Trophoblast cell (in vitro differentiated cells and primary cell): ENCODE results near the gene HTT.

Source experiments
- DNase-seq, 2 donors: peaks; one replicate each; pipeline ENCODE4 v3.0.0-alpha.2; 2016
- H2AFZ ChIP-seq: 2 replicates; pipeline ENCODE4 v1.6.1; 2013; ENCODE audit warnings: low read length, moderate library complexity, mild to moderate bottlenecking; ENCODE audit not compliant: insufficient read depth, poor library complexity
- H2AK5ac ChIP-seq: 2 replicates; pipeline ENCODE4 v1.6.1; 2013; ENCODE audit warnings: mild to moderate bottlenecking, low read length
- H2BK120ac ChIP-seq: 2 replicates; pipeline ENCODE4 v1.6.1; 2013; ENCODE audit warnings: low read length, mild to moderate bottlenecking, moderate library complexity; ENCODE audit not compliant: insufficient read depth, poor library complexity
- H2BK12ac ChIP-seq: 2 replicates; pipeline ENCODE4 v1.6.1; 2013; ENCODE audit warnings: mild to moderate bottlenecking, low read length, moderate library complexity
- H2BK5ac ChIP-seq: 2 replicates; pipeline ENCODE4 v1.6.1; 2013; ENCODE audit warnings: low read length, low read depth, moderate library complexity, mild to moderate bottlenecking; ENCODE audit not compliant: poor library complexity
- H3K14ac ChIP-seq: 2 replicates; pipeline ENCODE4 v1.6.1; 2013; ENCODE audit warnings: mild to moderate bottlenecking, low read length
- H3K18ac ChIP-seq: 2 replicates; pipeline ENCODE4 v1.6.1; 2013; ENCODE audit warnings: mild to moderate bottlenecking, low read length
- H3K23ac ChIP-seq: 2 replicates; pipeline ENCODE4 v1.6.1; 2013; ENCODE audit warnings: low read length
- H3K27ac ChIP-seq: 2 replicates; pipeline ENCODE4 v1.5.1; 2013; ENCODE audit warnings: low read depth, mild to moderate bottlenecking, inconsistent platforms, low read length, moderate library complexity
- H3K27me3 ChIP-seq: 2 replicates; pipeline ENCODE4 v1.6.1; 2013; ENCODE audit warnings: inconsistent platforms, mild to moderate bottlenecking, low read length, moderate library complexity; ENCODE audit not compliant: insufficient read depth
- H3K36me3 ChIP-seq, 2 experiments: 1 replicate in 1 of 2; 2 replicates in 1 of 2; pipeline ENCODE4 v1.6.1; 2013; ENCODE audit warnings: low read length in 2 of 2, mild to moderate bottlenecking in 2 of 2, moderate library complexity in 1 of 2; ENCODE audit not compliant: insufficient read depth in 2 of 2, control insufficient read depth in 1 of 2
- H3K4ac ChIP-seq: 2 replicates; pipeline ENCODE4 v1.6.1; 2013; ENCODE audit warnings: low read depth, mild to moderate bottlenecking, low read length, moderate library complexity
- H3K4me1 ChIP-seq, 2 experiments: 1 replicate in 1 of 2; 2 replicates in 1 of 2; pipeline ENCODE4 v1.6.1; 2013; ENCODE audit warnings: low read length in 2 of 2, mild to moderate bottlenecking in 2 of 2, moderate library complexity in 1 of 2; ENCODE audit not compliant: insufficient read depth in 2 of 2, control insufficient read depth in 1 of 2
- H3K4me2 ChIP-seq: 2 replicates; pipeline ENCODE4 v1.6.1; 2013; ENCODE audit warnings: inconsistent platforms, mild to moderate bottlenecking, low read length, moderate library complexity
- H3K4me3 ChIP-seq: 2 replicates; pipeline ENCODE4 v1.5.1; 2013; ENCODE audit warnings: mild to moderate bottlenecking, low read depth, low read length, inconsistent platforms
- H3K79me1 ChIP-seq: one replicate; pipeline ENCODE4 v1.6.1; 2013; ENCODE audit warnings: low read length
- H3K79me2 ChIP-seq: 2 replicates; pipeline ENCODE4 v1.6.1; 2013; ENCODE audit warnings: low read length, mild to moderate bottlenecking; ENCODE audit not compliant: control insufficient read depth, insufficient read depth, poor library complexity
- H3K9ac ChIP-seq: 2 replicates; pipeline ENCODE4 v1.6.1; 2013; ENCODE audit warnings: mild to moderate bottlenecking, low read length
- H3K9me3 ChIP-seq: 2 replicates; pipeline ENCODE4 v1.6.1; 2013; ENCODE audit warnings: low read depth, mild to moderate bottlenecking, control low read depth, inconsistent platforms, low read length; ENCODE audit not compliant: insufficient read depth
- H4K12ac ChIP-seq: 2 replicates; pipeline ENCODE4 v1.6.1; 2013; ENCODE audit warnings: low read depth, mild to moderate bottlenecking, low read length, moderate library complexity
- H4K8ac ChIP-seq: 2 replicates; pipeline ENCODE4 v1.6.1; 2013; ENCODE audit warnings: low read depth, mild to moderate bottlenecking, low read length, moderate library complexity
- H4K91ac ChIP-seq: one replicate; pipeline ENCODE4 v1.6.1; 2013; ENCODE audit warnings: low read depth, mild to moderate bottlenecking, low read length, moderate library complexity
- WGBS: extraction: QIAGEN DNeasy Blood & Tissue Kit; methylation state at CpG from one replicate; pipeline ENCODE4 v1.1.7; 2013; ENCODE audit warnings: missing lambda C conversion rate; ENCODE audit not compliant: insufficient read length, insufficient coverage; ENCODE audit errors: extremely low coverage; 5-methylcytosine and 5-hydroxymethylcytosine counted together

The HTT gene

GRCh38 chr4:3240936-3241522 is 166.5 kb downstream of the HTT start:
- no peak overlapping the region for H3K14ac ChIP-seq
- no peak overlapping the region for H4K8ac ChIP-seq
- DNase-seq: no peak
- no peaks in the 10 kb centered on the region for H3K4me1 ChIP-seq
- no peak overlapping the region for H2AFZ ChIP-seq
- no peak overlapping the region for H3K23ac ChIP-seq
- no peak overlapping the region for H2BK120ac ChIP-seq
- no peak overlapping the region for H3K18ac ChIP-seq
- no peak overlapping the region for H2BK5ac ChIP-seq
- no peak overlapping the region for H2AK5ac ChIP-seq
- no peak overlapping the region for H3K27ac ChIP-seq
- no peak overlapping the region for H3K4ac ChIP-seq
- H3K4me3 ChIP-seq: no peak overlapping the region
- no peak overlapping the region for H2BK12ac ChIP-seq
- H3K9me3 ChIP-seq: no peaks in the 10 kb centered on the region
- H3K36me3 ChIP-seq: peaks cover 63 to 66% of the 10 kb centered on the region in 2 experiments
- no peaks in the 10 kb centered on the region for H3K79me2 ChIP-seq
- H3K4me2 ChIP-seq: no peak overlapping the region
- H4K91ac ChIP-seq: no peak overlapping the region
- H3K79me1 ChIP-seq: no peaks in the 10 kb centered on the region
- no peak overlapping the region for H4K12ac ChIP-seq
- H3K9ac ChIP-seq: no peak overlapping the region
- WGBS: no CpG with 5 or more reads among the region's 13 CpGs
- H3K27me3 ChIP-seq: no peaks in the 10 kb centered on the region

- Histone ChIP-seq H3K18ac (no peak overlapping the region), H2BK120ac (no peak overlapping the region), H2AK5ac (no peak overlapping the region), H3K4me3 (no peak overlapping the region), H2AFZ (no peak overlapping the region), H3K27ac (no peak overlapping the region), H3K4ac (no peak overlapping the region), H3K9me3 (no peaks in the 10 kb centered on the region), H3K79me1 (no peaks in the 10 kb centered on the region), H4K12ac (no peak overlapping the region), H3K14ac (no peak overlapping the region), H4K91ac (no peak overlapping the region), H2BK12ac (no peak overlapping the region), H3K4me1 (no peaks in the 10 kb centered on the region), H3K36me3 (peaks cover 55 to 59% of the 10 kb centered on the region in 2 experiments), H3K9ac (no peak overlapping the region), H3K4me2 (no peak overlapping the region), H3K23ac (no peak overlapping the region), H3K27me3 (no peaks in the 10 kb centered on the region), H3K79me2 (no peaks in the 10 kb centered on the region), H2BK5ac (no peak overlapping the region), H4K8ac (no peak overlapping the region)
- no CpG with 5 or more reads among the region's 17 CpGs for WGBS
- no peak for DNase-seq
Observed at GRCh38 chr4:3241898-3242524, 167.5 kb downstream of the HTT start.

GRCh38 chr4:3243136-3243780 is 168.8 kb downstream of the HTT start:
- H3K4ac ChIP-seq: no peak overlapping the region
- no CpG with 5 or more reads among the region's 23 CpGs for WGBS

GRCh38 chr4:3244002-3244401 is 169.5 kb downstream of the HTT start:
- Histone ChIP-seq H2AK5ac (no peak overlapping the region), H3K9ac (no peak overlapping the region), H3K4me2 (no peak overlapping the region), H4K8ac (no peak overlapping the region), H3K4me3 (no peak overlapping the region), H3K27ac (no peak overlapping the region), H3K23ac (no peak overlapping the region), H2BK12ac (no peak overlapping the region), H2BK120ac (no peak overlapping the region), H3K27me3 (no peaks in the 10 kb centered on the region), H3K79me2 (no peaks in the 10 kb centered on the region), H4K91ac (no peak overlapping the region), H3K79me1 (no peaks in the 10 kb centered on the region), H3K4ac (no peak overlapping the region), H3K4me1 (no peaks in the 10 kb centered on the region), H2BK5ac (no peak overlapping the region), H4K12ac (no peak overlapping the region), H2AFZ (no peak overlapping the region), H3K18ac (no peak overlapping the region), H3K9me3 (no peaks in the 10 kb centered on the region), H3K36me3 (peaks cover 39 to 42% of the 10 kb centered on the region in 2 experiments), H3K14ac (no peak overlapping the region)
- DNase-seq: no peak
- no CpG with 5 or more reads among the region's 1 CpG for WGBS

More at GRCh38 chr4:3243136-3243780, 168.8 kb downstream of the HTT start:
- Histone ChIP-seq H3K14ac (no peak overlapping the region), H2BK12ac (no peak overlapping the region), H2BK120ac (no peak overlapping the region), H3K27me3 (no peaks in the 10 kb centered on the region), H3K9me3 (no peaks in the 10 kb centered on the region), H4K12ac (no peak overlapping the region), H3K79me2 (no peaks in the 10 kb centered on the region), H3K4me3 (no peak overlapping the region), H3K79me1 (no peaks in the 10 kb centered on the region), H3K4me1 (no peaks in the 10 kb centered on the region), H2AK5ac (no peak overlapping the region), H3K23ac (no peak overlapping the region), H3K27ac (no peak overlapping the region), H3K18ac (no peak overlapping the region), H2AFZ (no peak overlapping the region), H4K8ac (no peak overlapping the region), H3K36me3 (peaks cover 46 to 49% of the 10 kb centered on the region in 2 experiments), H3K9ac (no peak overlapping the region), H4K91ac (no peak overlapping the region), H2BK5ac (no peak overlapping the region), H3K4me2 (no peak overlapping the region)
- no peak for DNase-seq
